ENCODE results near the gene CFHR5. TPM values are rescaled to one million over a fixed set of nuclear protein-coding genes. Genes with fewer than 3 reads are reported as not detected.
"Not testable (repeated sequence)": the region's sequence is repeated elsewhere in the genome, so short reads cannot be mapped to it uniquely, and the experiment has no call there.

CFHR5 gene
- total RNA-seq, 6 experiments from 2014 or later, result not detected

DNA sequence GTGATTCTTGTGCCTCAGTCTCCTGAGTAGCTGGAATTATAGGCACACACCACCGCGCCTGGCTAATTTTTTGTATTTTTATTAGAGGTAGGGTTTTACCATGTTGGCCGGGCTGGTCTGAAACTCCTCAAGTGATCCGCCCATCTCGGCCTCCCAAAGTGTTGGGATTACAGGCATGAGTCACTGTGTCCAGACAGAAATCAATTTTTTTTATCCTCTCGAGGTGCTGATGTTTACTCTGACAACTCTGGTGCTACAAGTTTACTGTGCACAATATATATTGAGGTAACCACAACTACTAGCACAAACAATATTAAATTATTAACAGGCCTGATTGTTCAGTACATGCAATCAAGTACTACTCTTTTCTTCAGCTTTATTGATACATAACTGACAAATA is 50.0 kb downstream of the CFHR5 start:
- no peak for DNase-seq
- Mint-ChIP-seq H3K36me3 (ENCODE audit: low read depth) (no peaks in the 10 kb centered on the region), H3K4me3 (no peak overlapping the region), H3K27me3 (ENCODE audit: insufficient read depth) (no peaks in the 10 kb centered on the region), H3K9me3 (no peaks in the 10 kb centered on the region), H3K4me1 (ENCODE audit: low read depth) (peaks cover 22% of the 10 kb centered on the region), H3K27ac (no peak overlapping the region)
- TF ChIP-seq, protein P1, sequence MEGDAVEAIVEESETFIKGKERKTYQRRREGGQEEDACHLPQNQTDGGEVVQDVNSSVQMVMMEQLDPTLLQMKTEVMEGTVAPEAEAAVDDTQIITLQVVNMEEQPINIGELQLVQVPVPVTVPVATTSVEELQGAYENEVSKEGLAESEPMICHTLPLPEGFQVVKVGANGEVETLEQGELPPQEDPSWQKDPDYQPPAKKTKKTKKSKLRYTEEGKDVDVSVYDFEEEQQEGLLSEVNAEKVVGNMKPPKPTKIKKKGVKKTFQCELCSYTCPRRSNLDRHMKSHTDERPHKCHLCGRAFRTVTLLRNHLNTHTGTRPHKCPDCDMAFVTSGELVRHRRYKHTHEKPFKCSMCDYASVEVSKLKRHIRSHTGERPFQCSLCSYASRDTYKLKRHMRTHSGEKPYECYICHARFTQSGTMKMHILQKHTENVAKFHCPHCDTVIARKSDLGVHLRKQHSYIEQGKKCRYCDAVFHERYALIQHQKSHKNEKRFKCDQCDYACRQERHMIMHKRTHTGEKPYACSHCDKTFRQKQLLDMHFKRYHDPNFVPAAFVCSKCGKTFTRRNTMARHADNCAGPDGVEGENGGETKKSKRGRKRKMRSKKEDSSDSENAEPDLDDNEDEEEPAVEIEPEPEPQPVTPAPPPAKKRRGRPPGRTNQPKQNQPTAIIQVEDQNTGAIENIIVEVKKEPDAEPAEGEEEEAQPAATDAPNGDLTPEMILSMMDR (IDR thresholded peaks at IDR 0.05), result no peak

DNA sequence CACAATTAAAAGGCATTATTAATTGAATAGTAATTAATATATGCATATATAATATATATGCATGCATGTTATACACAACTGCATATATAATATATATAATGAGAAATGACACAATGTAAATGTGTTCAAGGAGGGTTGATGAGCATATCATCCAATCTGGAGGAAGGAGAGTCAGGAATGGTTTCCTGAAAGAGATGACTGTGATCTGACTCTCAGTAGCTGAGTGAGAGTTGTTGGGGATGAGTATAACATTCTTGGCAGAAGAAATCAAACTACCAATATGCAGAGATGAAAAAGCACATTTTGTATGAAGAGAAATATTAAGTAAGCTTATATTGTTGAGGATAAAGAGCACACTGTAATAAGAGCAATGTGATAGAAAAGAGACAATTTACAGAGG is 52.4 kb downstream of the CFHR5 start:
- no peak for DNase-seq
- Mint-ChIP-seq H3K36me3 (ENCODE audit: low read depth) (no peaks in the 10 kb centered on the region), H3K27ac (no peak overlapping the region), H3K4me1 (ENCODE audit: low read depth) (peaks cover 22% of the 10 kb centered on the region), H3K27me3 (ENCODE audit: insufficient read depth) (no peaks in the 10 kb centered on the region), H3K4me3 (no peak overlapping the region), H3K9me3 (no peaks in the 10 kb centered on the region)
- TF ChIP-seq, protein P1 (IDR thresholded peaks at IDR 0.05), result no peak

DNA sequence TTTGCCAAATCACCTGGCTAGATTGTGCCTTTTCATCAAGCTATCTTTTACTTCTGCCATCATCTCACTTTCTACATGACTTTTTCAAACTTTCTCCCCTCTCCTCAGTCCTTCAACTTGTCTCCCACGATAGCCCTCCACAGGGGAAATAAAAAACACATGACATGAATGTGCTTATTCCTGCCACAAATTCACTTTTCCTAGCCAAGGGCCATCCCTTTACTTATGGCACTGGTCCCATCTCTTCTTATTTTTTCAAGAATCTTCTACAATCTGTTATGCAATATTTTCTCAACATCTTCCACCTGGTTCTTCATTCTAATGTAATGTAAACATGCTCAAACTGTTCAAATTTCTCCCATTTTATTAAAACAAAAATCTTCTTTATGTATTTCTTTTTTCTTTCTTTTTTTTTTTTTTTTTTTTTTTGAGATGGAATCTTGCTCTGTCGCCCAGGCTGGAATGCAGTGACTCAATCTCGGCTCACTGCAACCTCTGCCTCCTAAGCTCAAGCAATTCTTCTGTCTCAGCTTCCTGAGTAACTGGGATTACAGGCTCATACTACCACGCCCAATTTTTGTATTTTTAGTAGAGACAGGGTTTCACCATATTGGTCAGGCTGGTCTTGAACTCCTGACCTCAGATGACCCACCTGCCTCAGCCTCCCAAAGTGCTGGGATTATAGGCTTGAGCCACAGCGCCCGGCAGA is 57.4 kb downstream of the CFHR5 start:
- H3K9me3 Mint-ChIP-seq; H3K36me3 Mint-ChIP-seq (ENCODE audit: low read depth); H3K27me3 Mint-ChIP-seq (ENCODE audit: insufficient read depth): not testable (repeated sequence)
- peak overlapping the region; percentile 16; the same call in 1 of the 2 replicates for H3K4me3 Mint-ChIP-seq
- peak overlapping the region; percentile 68 for H3K27ac Mint-ChIP-seq
- peak; percentile 80 for DNase-seq
- H3K4me1 Mint-ChIP-seq (ENCODE audit: low read depth), result peaks cover 29% of the 10 kb centered on the region

DNA sequence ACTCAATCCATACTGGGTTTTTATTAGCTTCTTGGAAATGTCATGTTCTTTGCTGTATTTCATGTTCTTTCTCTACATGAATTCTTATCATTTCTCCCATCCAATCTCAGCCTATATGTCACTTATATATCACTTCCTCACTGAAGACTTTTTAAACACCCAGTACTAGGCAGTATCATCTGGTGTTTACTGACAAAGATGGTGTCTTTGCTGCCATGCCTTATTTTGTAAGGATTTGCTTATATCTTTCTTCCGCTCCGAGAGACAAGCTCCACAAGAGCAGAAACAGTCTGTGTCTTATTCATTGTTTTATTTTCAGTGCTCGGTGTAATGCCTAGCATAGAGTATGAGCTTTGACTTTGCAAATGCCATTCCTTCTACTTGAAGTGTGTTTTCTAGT is 59.5 kb downstream of the CFHR5 start:
- Mint-ChIP-seq H3K9me3 (no peaks in the 10 kb centered on the region), H3K27ac (no peak overlapping the region), H3K4me1 (ENCODE audit: low read depth) (peaks cover 35% of the 10 kb centered on the region), H3K4me3 (no peak overlapping the region), H3K36me3 (ENCODE audit: low read depth) (no peaks in the 10 kb centered on the region; the same call in 1 of the 2 replicates), H3K27me3 (ENCODE audit: insufficient read depth) (no peaks in the 10 kb centered on the region; the same call in 1 of the 2 replicates)
- TF ChIP-seq, protein P1 (IDR thresholded peaks at IDR 0.05), result no peak
- no peak for DNase-seq

GRCh38 chr1:197041486-197042353 is 64.4 kb downstream of the CFHR5 start:
- TF ChIP-seq, protein P1 (IDR thresholded peaks at IDR 0.05), result no peak
- no peak for DNase-seq
- Mint-ChIP-seq H3K4me1 (ENCODE audit: low read depth) (peaks cover 17% of the 10 kb centered on the region), H3K27me3 (ENCODE audit: insufficient read depth) (no peaks in the 10 kb centered on the region), H3K9me3 (no peaks in the 10 kb centered on the region), H3K4me3 (no peak overlapping the region), H3K27ac (no peak overlapping the region), H3K36me3 (ENCODE audit: low read depth) (no peaks in the 10 kb centered on the region; the same call in 1 of the 2 replicates)
